Measurements from ENCODE around the gene MRTO4.

GRCh38 chr1:19220991-19221390 lies 30.6 kb upstream of the MRTO4 start:
- no peak for TF ChIP-seq POLR2A (IDR thresholded peaks at IDR 0.05)
- no peak for TF ChIP-seq CTCF (IDR thresholded peaks at IDR 0.05)
